ENCODE data around the gene ADAMTS8.

- TF ChIP-seq SIN3A (IDR thresholded peaks at IDR 0.05; ENCODE audit: low read depth) = no peak
- TF ChIP-seq SP1 (IDR thresholded peaks at IDR 0.05; ENCODE audit: low read depth) = no peak
- no peak; a peak in 1 of 6 replicates for TF ChIP-seq CTCF (IDR thresholded peaks at IDR 0.05 in 2 of 3, conservative IDR thresholded peaks at IDR 0.05 in 1 of 3; ENCODE audit: borderline replicate concordance in 1 of 3, insufficient read depth in 1 of 3, low read depth in 2 of 3, low read length in 2 of 3)
- TF ChIP-seq MAX (IDR thresholded peaks at IDR 0.05) = no peak
- TF ChIP-seq POLR2A (IDR thresholded peaks at IDR 0.05; ENCODE audit: borderline replicate concordance, extremely low read depth, insufficient read depth, insufficient read length) = no peak
- TF ChIP-seq ZBTB33 (IDR thresholded peaks at IDR 0.05; ENCODE audit: extremely low read depth, insufficient replicate concordance, low read length) = no peak
- no peak for TF ChIP-seq EZH2 (IDR thresholded peaks at IDR 0.05)
- no peak for TF ChIP-seq YY1 (IDR thresholded peaks at IDR 0.05; ENCODE audit: extremely low read depth, insufficient replicate concordance, low read depth, low read length)
- TF ChIP-seq POLR2AphosphoS5 (IDR thresholded peaks at IDR 0.05; ENCODE audit: low read depth, low read length) = no peak
These were observed 4.9 kb upstream of the ADAMTS8 start for GRCh38 chr11:130433357-130433756.

Measured in HCT116 (cell line).